Brain pericyte (primary cell): ENCODE measurements around the gene SLC30A1.

Experiments
- DNase-seq: peaks from one replicate; pipeline ENCODE4 v3.0.0-alpha.2; 2012; ENCODE audit warnings: low read depth, low spot score

The SLC30A1 gene

GRCh38 chr1:211524521-211524920 is 54.4 kb downstream of the SLC30A1 start:
- no peak for DNase-seq

GRCh38 chr1:211522804-211523203 is 56.2 kb downstream of the SLC30A1 start:
- no peak for DNase-seq
